ENCODE measurements around the gene CLPTM1L.

Gene CLPTM1L

GRCh38 chr5:1338506-1339070, 6.3 kb downstream of the CLPTM1L start:
- H3K4me3 ChIP-seq (ENCODE audit: low read depth, low read length): no peak overlapping the region
- TF ChIP-seq CTCF (IDR thresholded peaks at IDR 0.05; ENCODE audit: borderline replicate concordance, insufficient read depth, low read depth, low read length): no peak

DNA sequence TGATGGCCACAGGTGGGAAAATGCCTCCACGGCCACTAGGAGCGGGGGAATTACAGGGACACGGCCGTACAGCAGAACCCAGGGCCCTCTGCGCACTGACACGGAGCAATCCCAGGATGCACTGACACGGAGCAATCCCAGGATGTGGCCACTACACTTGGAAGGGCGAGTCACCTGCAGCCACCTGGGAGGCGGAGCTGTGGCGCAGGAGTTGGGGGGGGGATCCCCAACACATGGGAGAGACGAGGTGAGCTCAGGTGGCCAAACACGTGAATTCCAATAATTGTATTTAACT, 6.8 kb downstream of the CLPTM1L start:
- no peak overlapping the region for H3K4me3 ChIP-seq (ENCODE audit: low read depth, low read length)
- TF ChIP-seq CTCF (IDR thresholded peaks at IDR 0.05; ENCODE audit: borderline replicate concordance, insufficient read depth, low read depth, low read length): no peak

GRCh38 chr5:1337489-1338195, 7.3 kb downstream of the CLPTM1L start:
- no peak for TF ChIP-seq CTCF (IDR thresholded peaks at IDR 0.05; ENCODE audit: borderline replicate concordance, insufficient read depth, low read depth, low read length)
- no peak overlapping the region for H3K4me3 ChIP-seq (ENCODE audit: low read depth, low read length)

DNA sequence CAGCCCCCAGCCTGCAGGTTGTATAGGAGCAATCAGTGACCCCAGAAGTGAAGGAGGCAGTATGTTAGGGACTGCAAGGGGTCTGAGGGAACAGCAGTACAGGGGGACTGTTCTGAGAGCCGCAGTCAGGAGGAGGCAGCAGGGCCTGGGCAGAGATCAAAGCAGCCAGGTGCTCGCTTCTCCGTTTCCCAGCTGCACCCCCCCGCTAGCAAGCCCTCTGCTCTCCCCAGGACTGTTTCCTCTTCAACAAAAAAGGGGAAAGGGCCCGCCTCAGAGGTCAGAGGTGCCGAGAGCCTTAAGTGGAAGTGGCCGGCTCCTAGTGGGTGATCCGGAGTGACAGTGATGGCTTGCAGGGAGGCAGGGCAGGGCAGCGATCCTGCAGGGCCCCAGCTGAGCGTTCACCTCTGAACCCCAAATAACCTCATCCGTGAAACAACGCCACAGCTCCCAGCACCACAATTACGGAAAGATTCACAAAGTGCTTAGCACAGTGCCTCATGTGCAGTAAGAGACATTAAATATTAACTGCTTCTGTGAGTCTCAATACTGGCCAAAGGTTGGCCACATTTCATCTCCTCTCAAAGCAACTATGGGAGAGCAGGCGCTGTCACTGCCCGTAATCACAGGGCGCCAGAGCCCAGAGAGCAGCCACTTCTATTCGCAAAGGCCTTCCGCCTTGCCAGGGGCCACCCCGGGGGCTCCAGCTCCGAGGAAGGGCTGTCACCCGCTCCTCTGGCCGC, 8.0 kb downstream of the CLPTM1L start:
- no peak overlapping the region for H3K4me3 ChIP-seq (ENCODE audit: low read depth, low read length)
- TF ChIP-seq CTCF (IDR thresholded peaks at IDR 0.05; ENCODE audit: borderline replicate concordance, insufficient read depth, low read depth, low read length): no peak

DNA sequence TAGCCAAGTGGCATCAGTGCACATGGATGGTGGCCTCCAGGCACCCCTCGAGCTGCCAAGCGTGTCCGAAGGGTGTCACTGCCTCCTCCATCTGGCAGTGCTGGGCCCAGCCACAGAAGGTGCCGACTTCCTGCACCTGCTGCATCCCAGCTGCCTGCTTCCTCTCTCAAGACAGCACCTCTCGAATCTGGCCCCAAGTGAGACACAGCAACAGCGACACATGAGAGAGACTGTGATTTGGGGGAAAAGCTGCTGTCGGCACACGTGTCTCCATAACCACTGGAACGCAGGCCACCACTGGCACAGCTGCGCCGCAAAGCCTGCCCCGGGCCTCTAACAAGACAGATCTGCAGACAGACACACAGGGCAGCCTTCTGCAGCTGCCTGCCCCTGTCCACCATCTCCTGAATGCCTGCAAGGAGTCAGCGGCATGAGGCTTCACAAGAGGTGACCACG, 8.8 kb downstream of the CLPTM1L start:
- no peak overlapping the region for H3K4me3 ChIP-seq (ENCODE audit: low read depth, low read length)
- no peak for TF ChIP-seq CTCF (IDR thresholded peaks at IDR 0.05; ENCODE audit: borderline replicate concordance, insufficient read depth, low read depth, low read length)

DNA sequence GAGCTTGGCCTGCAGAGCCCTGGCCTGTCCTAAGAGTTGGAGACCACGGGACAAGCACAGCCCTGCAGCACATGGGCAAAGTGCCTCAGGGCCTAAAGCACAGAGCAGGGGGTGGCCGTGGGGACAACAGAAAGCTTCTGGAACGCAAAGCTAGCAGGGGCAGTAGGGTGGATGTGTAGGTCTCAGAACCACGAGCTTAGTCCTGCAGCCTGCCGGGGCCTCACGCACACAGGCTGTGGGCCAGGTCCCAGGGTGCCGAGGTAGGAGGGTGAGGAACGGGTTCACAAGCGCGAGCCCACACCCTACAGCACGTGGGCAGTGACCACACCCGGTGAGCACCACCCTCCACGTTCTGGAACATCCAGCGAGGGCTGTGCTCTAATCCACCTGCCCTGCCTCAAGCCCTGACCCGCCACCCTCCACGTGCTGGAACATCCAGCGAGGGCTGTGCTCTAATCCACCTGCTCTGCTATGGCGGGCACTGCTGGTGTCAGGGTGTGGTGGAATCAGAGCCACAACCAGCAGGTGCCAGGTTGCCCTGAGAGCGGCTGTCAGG, 9.3 kb downstream of the CLPTM1L start:
- H3K4me3 ChIP-seq (ENCODE audit: low read depth, low read length): no peak overlapping the region
- TF ChIP-seq CTCF (IDR thresholded peaks at IDR 0.05; ENCODE audit: borderline replicate concordance, insufficient read depth, low read depth, low read length): no peak
